GM21529 (cell line): Measurements from ENCODE around the gene PLCL2.
"Not testable (repeated sequence)": the region's sequence is repeated elsewhere in the genome, so short reads cannot be mapped to it uniquely, and the experiment has no call there.

Experiments
- ATAC-seq: cut with Tn5 transposase; IDR thresholded peaks from one replicate; pipeline ENCODE4 v1.9.1; 2021; ENCODE audit not compliant: unreplicated experiment

The PLCL2 gene

DNA sequence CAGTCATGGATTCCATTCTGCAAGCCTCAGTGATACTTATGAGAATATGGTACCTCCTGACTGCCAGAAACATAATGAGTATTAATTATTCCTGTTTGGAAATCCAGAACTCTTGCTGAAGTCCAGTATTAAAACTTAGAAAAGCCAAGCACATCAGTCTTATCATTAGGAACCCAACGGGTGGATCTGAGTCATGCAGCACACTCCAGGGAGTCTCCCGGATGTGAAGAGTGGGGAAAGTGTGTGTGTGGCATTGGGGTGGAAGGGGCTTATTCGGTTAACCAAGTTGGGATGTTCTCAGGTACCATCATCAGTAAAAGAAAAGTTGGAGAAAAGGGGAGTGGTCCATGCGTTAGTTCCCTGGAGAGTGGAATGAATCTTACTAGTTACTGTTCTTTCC is 181.1 kb downstream of the PLCL2 start:
- no peak for ATAC-seq

GRCh38 chr3:17069754-17070153 is 185.0 kb downstream of the PLCL2 start:
- ATAC-seq: no peak

DNA sequence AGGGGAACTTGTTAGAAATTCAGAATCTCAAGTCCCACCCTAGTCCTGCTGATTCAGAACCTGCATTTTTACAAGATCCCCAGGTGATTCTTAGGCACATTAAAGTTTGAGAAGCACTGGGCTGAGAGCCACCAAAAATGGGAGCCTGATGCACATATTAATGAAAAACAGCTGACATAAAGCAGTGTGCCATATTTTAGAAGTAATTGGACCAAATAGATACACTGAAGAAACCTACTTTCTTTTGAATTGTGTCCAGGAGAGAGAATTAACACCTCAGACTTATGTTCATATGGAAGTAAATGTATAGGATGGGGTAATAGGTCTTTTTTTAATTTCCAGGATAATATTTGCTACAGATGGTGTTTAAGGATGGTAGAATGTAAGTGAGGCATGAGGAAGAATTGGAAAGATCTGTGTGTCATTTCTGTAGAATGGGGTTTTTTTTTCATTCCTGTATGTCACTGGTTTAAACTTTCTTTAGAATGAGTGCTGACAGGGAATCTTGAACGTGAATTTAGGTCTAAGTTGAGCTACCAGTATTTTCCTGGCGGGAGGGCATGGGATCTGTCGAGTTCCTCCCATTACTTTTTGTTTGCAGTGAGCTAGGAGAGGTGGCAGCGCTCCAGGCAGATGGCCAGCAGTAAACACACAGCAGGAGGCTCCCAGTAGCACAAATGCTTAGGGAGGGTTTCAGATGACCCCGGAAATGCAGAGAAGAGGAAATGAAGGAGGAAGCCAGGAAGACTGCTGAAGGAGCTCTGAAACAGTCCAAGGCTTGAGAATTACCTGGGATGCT is 185.6 kb downstream of the PLCL2 start:
- no peak for ATAC-seq

DNA sequence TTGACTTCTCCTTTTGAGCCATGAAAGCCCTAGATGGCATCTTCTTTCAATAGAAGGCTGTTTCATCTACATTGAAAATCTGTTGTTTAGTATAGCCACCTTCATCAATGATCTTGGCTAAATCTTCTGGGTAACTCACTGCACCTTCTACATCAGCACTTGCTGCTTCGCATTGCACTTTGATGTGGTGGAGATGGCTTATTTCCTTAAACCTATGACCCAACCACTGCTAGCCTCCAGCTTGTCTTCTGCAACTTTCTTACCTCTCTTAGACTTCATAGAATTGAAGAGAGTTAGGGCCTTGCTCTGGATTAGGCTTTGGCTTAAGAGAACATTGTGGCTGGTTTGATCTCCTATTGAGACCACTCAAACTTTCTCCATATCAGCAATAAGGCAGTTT is 189.8 kb downstream of the PLCL2 start:
- ATAC-seq: no peak

GRCh38 chr3:17075358-17075757 is 190.6 kb downstream of the PLCL2 start:
- no peak for ATAC-seq

DNA sequence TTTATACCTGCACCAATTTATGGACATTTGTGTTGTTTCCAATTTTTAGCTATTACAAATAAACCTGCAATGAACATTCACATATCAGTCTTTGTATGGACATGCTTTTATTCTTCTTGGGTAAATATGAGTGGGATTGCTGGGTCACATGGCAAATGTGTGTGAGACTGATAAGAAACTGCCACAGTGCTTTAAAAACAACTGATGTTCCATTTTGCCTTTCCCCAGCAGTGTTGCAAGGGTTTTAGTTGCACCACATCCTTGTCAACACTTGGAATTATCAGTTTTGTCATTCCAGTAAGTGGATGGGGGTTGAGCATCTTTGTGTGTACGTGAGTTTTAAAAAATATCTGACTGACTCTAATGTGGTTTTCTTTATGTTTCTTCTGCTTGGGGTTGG is 191.2 kb downstream of the PLCL2 start:
- no peak for ATAC-seq

DNA sequence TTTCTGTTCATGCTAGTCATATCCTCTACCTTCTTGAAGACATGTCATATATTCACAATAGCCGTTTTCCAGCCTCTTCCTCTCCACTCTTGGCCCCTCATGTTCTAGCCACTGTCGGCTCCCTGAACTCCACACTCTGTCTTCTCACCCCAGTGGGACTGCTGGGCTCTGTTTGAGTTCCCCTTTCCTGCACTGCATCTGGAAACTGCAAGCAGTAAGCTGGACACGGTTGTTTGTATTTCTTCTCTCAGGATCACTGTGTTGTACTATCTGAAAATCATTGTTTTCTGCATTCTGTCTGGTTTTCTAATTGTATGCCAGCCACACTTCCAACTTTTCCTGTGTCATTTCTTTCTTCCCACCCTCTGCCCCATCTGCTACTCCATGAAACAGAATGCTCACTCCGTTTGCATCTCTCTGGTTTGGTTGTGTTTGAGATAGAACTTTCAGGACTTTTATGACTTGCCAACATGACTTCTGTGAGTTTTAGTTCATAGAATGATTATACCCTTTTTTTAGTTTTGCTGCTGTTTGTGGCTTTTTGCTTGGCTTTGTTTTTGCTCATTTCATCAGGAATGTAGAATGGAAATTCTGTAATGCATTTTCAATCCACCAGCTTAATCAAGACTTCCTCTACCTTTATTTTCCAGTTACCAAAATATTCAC is 192.3 kb downstream of the PLCL2 start:
- no peak for ATAC-seq

- ATAC-seq: no peak
Observed at GRCh38 chr3:17077606-17078005, 192.9 kb downstream of the PLCL2 start.

DNA sequence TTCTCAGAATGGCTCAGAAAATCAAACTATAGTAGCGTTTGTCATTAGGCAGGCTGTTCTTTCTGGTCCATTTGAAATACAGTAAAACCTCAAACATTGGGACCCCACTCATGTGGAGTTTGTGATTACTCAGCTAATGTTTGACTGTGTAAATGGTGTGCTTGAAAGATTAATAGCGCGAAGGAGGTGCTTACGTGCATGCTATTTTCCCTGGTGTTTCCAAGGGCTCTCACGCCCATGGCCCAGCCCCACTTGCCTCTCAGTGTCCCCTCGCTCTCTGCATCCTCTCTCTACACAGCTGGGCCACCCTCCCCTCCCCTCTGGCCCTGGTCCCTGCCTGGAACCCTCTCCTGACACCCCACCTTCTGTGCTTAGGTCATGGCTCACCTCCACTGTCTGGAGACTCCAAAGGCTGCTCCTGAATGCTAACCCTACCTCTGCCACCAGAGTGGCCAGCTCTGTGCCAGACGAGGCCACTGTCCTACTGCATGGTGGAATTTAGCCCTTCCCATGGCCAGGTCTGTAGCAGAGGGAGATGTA is 194.2 kb downstream of the PLCL2 start:
- no peak for ATAC-seq

GRCh38 chr3:17079933-17080332 is 195.2 kb downstream of the PLCL2 start:
- no peak for ATAC-seq

DNA sequence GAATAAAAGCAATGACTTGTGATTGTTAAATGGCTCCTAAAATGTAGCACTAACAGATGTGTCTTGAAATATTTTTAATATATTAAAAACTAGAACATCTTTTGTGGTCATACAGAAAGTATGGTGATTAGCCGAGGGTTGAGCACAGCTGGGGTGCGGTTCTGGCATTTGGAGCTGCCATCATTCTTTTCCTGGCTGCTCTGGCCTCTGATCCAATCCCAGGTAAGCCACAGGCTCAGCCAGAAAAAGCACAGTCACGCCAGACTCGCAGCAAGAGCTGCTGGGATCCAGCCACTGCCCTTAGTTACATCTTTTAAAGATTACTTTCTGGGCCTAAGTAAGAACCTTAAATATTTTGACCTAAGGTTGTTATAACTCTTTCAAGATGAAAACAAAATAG is 196.8 kb downstream of the PLCL2 start:
- no peak for ATAC-seq

- ATAC-seq: no peak
Observed at GRCh38 chr3:17087509-17087908, 202.8 kb downstream of the PLCL2 start.

DNA sequence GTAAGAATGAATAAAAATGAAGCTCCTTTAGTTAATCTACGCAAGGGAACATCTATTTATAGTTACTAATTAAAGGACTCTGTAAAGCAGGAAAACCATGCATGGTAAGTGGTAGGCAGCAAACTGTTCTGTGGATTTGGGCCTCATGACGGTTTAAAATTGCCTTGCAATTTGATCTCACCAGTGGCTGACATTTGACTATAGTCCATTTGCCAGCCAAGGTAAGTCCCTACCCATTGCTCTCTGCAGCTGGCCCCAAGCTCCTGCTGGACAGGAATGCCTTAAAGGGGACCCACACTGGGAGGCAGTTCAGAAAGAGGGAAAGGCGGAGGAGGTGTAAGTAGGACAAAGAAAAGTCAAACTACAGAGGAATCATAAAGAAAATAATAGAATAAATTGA is 203.3 kb downstream of the PLCL2 start:
- ATAC-seq: no peak

GRCh38 chr3:17088602-17089313 is 204.0 kb downstream of the PLCL2 start:
- ATAC-seq: no peak

- no peak for ATAC-seq
Observed at GRCh38 chr3:17089314-17089700, 204.6 kb downstream of the PLCL2 start.

- no peak for ATAC-seq
Observed at GRCh38 chr3:17090280-17090983, 205.7 kb downstream of the PLCL2 start.

GRCh38 chr3:17091910-17092582 is 207.3 kb downstream of the PLCL2 start:
- no peak for ATAC-seq

- no peak for ATAC-seq
Observed at GRCh38 chr3:17092583-17092933, 207.8 kb downstream of the PLCL2 start.

GRCh38 chr3:17094551-17094950 is 209.8 kb downstream of the PLCL2 start:
- ATAC-seq: no peak

GRCh38 chr3:17103579-17103978 is 218.8 kb downstream of the PLCL2 start:
- ATAC-seq: no peak

DNA sequence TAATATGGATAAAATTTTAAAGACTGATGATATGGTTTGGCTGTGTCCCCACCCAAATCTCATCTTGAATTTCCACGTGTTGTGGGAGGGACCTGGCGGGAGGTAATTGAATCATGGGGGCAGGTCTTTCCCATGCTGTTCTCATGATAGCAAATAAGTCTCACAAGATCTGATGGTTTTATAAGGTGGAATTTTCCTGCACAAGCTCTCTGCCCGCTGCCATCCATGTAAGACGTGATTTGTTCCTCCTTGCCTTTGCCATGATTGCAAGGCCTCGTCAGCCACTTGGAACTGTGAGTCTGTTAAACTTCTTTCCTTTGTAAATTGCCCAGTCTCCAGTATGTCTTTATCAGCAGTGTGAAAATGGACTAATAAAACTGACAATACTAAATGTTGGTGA is 222.0 kb downstream of the PLCL2 start:
- ATAC-seq: not testable (repeated sequence)
